Measurements from ENCODE around the gene RABGAP1L.
A peak's percentile ranks its signal among the peaks of the same experiment; 100 is the strongest.

RABGAP1L gene

DNA sequence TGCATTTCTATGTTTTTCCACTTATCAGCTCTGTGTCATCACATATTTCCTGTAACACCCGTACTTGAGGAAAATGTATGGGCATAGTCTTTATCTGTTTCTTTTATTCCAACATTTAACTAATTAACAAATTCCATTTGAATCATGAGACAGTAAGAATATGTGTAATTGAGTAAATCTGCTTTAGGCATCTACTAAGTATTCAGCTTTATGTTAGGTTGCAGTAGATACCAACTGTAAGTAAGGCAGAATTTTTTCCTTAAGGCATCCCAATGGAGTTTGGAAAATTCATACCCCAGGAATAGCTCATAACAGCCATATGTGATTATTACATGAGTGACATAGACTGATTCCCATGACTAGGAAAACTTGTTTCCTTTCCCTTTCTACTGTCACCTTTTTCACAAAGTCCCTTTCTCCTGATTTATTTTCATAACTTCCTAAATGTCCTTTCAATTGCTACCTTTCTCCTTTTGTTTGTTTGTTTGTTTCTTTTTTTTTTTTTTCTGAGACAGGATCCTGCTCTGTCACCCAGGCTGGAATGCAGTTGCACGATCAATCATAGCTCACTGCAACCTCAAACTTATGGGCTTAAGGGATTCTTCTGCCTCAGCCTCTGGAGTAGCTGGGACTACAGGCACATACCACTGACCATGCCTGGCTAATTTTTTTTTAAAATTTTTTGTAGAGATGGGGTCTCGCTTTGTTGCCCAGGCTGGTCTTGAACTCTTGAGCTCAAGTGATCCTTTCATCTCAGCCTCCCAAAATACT, 780.6 kb downstream of the RABGAP1L start:
- DNase-seq (ENCODE audit: insufficient read length, low spot score) (no peak), FAIRE-seq (no peak)
- TF ChIP-seq PAX5 (IDR thresholded peaks at IDR 0.05; ENCODE audit: insufficient read depth, low read length, severe bottlenecking) (no peak), TAF1 (IDR thresholded peaks at IDR 0.05; ENCODE audit: low read depth, low read length) (no peak), POLR2AphosphoS5 (IDR thresholded peaks at IDR 0.05; ENCODE audit: low read depth, low read length) (no peak), POLR2A (IDR thresholded peaks at IDR 0.05; ENCODE audit: low read depth, low read length) (no peak), SPI1 (IDR thresholded peaks at IDR 0.05; ENCODE audit: low read depth, low read length) (no peak), POU2F2 (IDR thresholded peaks at IDR 0.05; ENCODE audit: low read depth, low read length) (no peak)

DNA sequence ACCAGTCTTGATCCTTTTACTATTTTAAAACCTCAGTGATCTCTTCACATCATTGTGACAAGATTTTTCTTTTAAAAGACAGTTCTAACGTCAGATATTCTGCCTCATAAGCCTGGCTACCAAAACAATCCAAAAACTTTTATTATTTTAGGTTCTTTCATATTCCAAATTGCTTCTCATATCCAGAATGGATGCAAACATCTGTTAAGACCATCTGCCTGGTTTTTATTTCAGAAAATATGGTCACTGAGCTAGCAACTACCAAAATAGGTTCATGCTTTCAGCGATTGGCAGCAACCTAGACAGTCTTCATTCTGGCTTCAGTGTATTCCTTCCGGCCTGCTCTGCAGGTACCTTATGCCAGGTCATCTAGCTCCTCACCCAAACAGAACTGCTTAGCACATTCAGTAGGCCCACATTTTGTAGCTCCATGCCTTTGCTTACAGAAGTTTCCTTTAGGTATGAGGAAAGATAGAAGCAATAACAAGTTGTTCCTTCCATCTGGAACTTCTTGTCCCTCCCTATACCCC, 781.4 kb downstream of the RABGAP1L start:
- DNase-seq (ENCODE audit: insufficient read length, low spot score) (no peak), FAIRE-seq (no peak)
- TF ChIP-seq SPI1 (IDR thresholded peaks at IDR 0.05; ENCODE audit: low read depth, low read length), result no peak
- TF ChIP-seq POLR2AphosphoS5 (IDR thresholded peaks at IDR 0.05; ENCODE audit: low read depth, low read length), result no peak
- no peak for TF ChIP-seq POU2F2 (IDR thresholded peaks at IDR 0.05; ENCODE audit: low read depth, low read length)

DNA sequence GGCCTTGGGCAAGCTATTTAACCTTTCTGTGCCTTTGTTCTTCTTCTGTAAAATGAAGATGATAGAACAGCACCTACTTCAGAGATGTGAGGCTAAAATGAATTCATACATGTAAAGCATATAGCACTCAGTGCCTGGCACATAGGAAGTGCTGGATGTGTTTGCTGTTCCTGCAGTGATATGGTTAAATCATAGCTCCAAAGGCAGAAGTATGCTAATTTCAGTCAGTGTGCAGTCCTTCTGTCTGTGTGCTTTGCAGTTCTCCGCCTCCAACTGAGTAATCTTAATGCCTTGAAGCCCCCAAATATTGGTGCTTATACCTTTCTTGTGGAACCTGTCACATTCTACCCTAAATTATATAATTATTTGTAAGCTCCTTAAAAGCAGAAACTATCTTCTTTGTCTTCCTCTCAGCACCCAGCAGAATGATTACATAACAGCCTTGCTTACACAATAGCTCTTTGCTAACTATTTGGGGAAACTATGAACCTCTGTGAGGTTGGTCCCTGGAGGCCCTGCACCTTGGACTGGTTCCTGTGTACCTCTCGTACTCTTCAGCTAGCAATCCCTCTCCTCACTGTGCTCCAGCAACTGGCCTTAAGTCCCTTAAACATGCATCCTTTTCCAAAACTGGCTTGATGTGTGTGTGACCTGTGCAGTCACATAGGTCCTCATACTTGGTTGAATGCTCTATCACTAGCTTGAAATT, 783.4 kb downstream of the RABGAP1L start:
- no peak for TF ChIP-seq POLR2A (IDR thresholded peaks at IDR 0.05; ENCODE audit: low read depth, low read length)
- no peak for TF ChIP-seq POLR2AphosphoS5 (IDR thresholded peaks at IDR 0.05; ENCODE audit: low read depth, low read length)
- TF ChIP-seq TAF1 (IDR thresholded peaks at IDR 0.05; ENCODE audit: low read depth, low read length), result no peak
- no peak for TF ChIP-seq POU2F2 (IDR thresholded peaks at IDR 0.05; ENCODE audit: low read depth, low read length)
- TF ChIP-seq PAX5 (IDR thresholded peaks at IDR 0.05; ENCODE audit: insufficient read depth, low read length, severe bottlenecking), result no peak
- no peak for TF ChIP-seq SPI1 (IDR thresholded peaks at IDR 0.05; ENCODE audit: low read depth, low read length)
- DNase-seq (ENCODE audit: insufficient read length, low spot score) (no peak), FAIRE-seq (peak; percentile 66)

DNA sequence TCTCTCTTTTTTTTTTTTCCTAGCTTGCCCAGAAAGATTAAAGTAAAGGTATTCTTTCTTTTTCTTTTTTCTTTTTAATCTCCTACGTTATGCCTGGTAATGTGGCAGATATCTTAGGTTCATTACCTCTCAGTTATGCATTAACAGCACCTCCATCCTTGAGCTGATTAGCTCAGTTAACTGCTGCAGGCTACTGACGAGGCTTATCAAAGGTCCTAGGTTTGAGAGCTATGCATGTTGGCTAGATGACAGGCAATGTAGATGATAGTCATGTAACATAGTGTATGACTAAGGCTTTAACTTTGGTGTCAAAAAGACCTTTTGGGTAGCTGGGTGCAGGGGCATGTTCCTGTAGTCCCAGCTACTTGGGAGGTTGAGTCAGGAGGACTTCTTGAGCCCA, 786.7 kb downstream of the RABGAP1L start:
- DNase-seq (ENCODE audit: insufficient read length, low spot score) (no peak), FAIRE-seq (no peak)
- TF ChIP-seq TAF1 (IDR thresholded peaks at IDR 0.05; ENCODE audit: low read depth, low read length) (no peak), SPI1 (IDR thresholded peaks at IDR 0.05; ENCODE audit: low read depth, low read length) (no peak), PAX5 (IDR thresholded peaks at IDR 0.05; ENCODE audit: insufficient read depth, low read length, severe bottlenecking) (no peak), POLR2A (IDR thresholded peaks at IDR 0.05; ENCODE audit: low read depth, low read length) (no peak), POU2F2 (IDR thresholded peaks at IDR 0.05; ENCODE audit: low read depth, low read length) (no peak), POLR2AphosphoS5 (IDR thresholded peaks at IDR 0.05; ENCODE audit: low read depth, low read length) (no peak)

DNA sequence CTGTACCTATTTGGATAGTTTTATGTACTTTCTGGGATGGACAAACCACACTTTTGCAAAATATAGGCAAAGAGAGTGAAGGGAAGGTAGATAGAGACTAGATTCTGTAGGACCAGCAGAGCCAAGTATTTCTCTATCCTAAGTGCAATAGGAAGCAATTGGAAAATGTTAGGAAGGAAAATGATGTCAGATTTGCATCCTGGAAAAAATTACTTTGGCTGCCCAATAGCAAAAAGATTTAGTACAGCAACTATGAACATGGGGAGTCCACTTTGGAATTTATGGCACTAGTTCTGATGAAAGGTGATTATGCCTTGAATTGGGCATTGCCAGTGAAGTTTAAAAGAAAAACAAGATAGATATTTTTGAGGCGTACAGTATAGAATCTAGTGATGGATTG, 789.7 kb downstream of the RABGAP1L start:
- no peak for DNase-seq (ENCODE audit: insufficient read length, low spot score)
- FAIRE-seq, result no peak
- TF ChIP-seq POU2F2 (IDR thresholded peaks at IDR 0.05; ENCODE audit: low read depth, low read length), result no peak
- TF ChIP-seq POLR2A (IDR thresholded peaks at IDR 0.05; ENCODE audit: low read depth, low read length), result no peak
- no peak for TF ChIP-seq POLR2AphosphoS5 (IDR thresholded peaks at IDR 0.05; ENCODE audit: low read depth, low read length)
- no peak for TF ChIP-seq PAX5 (IDR thresholded peaks at IDR 0.05; ENCODE audit: insufficient read depth, low read length, severe bottlenecking)
- TF ChIP-seq TAF1 (IDR thresholded peaks at IDR 0.05; ENCODE audit: low read depth, low read length), result no peak
- no peak for TF ChIP-seq SPI1 (IDR thresholded peaks at IDR 0.05; ENCODE audit: low read depth, low read length)

DNA sequence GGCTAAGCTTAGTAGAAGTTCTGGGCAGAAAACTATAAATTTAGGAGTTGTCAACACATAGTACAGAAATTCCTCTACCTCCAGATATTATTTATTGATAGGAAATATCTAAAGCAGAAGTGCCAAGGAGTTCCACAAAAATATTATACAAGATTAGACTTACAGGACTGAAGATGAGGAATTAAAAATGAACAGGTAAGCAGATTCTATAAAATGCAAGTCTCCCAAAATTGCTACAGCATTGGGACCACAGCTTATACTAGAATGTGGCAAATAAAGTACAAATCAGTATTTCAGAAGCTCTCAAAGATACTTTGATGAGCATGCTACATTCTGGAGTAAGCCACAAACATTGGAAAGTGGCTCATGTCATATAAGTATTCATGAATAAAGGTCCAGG, 790.3 kb downstream of the RABGAP1L start:
- TF ChIP-seq PAX5 (IDR thresholded peaks at IDR 0.05; ENCODE audit: insufficient read depth, low read length, severe bottlenecking) (no peak), TAF1 (IDR thresholded peaks at IDR 0.05; ENCODE audit: low read depth, low read length) (no peak), SPI1 (IDR thresholded peaks at IDR 0.05; ENCODE audit: low read depth, low read length) (no peak), POLR2A (IDR thresholded peaks at IDR 0.05; ENCODE audit: low read depth, low read length) (no peak), POLR2AphosphoS5 (IDR thresholded peaks at IDR 0.05; ENCODE audit: low read depth, low read length) (no peak), POU2F2 (IDR thresholded peaks at IDR 0.05; ENCODE audit: low read depth, low read length) (no peak)
- DNase-seq (ENCODE audit: insufficient read length, low spot score) (no peak), FAIRE-seq (no peak)

DNA sequence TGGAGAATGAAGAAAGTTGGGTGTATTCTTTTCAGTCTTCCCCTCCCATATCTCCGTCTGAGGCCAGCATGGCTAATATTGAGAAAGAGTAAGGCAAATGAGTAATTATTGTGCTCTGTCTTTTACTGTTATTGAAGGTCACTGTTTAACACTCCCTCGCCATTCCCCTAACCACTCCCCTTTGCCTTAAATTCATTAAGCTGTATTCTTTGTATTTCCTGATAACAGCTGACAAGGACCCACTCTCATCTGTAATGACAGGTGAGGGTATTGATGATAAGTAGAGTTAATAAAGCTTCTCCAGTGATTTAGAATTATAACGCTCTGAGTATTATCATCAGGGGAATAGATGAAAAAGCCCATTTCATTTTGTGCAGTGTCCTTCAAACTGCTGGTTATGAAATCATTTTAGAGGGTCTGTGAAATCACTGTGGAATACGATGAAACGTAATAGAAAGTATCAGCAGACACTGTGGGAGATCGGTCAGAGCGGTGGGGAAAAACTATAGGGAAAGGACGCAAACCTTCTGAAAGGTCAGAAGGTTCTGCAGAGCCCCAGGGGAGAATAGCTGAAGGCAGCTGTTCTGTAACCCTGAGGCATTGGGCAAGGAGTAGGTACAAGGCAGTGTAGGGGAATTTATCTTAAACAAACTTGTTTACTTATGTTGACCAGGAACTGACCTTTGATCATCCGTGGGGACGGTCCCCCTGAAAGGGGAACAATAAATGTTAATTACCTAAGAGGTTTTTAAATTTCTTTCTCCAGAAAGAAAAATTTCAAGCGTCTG, 794.2 kb downstream of the RABGAP1L start:
- TF ChIP-seq POLR2AphosphoS5 (IDR thresholded peaks at IDR 0.05; ENCODE audit: low read depth, low read length), result no peak
- no peak for TF ChIP-seq SPI1 (IDR thresholded peaks at IDR 0.05; ENCODE audit: low read depth, low read length)
- no peak for TF ChIP-seq TAF1 (IDR thresholded peaks at IDR 0.05; ENCODE audit: low read depth, low read length)
- TF ChIP-seq PAX5 (IDR thresholded peaks at IDR 0.05; ENCODE audit: insufficient read depth, low read length, severe bottlenecking), result no peak
- no peak for TF ChIP-seq POLR2A (IDR thresholded peaks at IDR 0.05; ENCODE audit: low read depth, low read length)
- TF ChIP-seq POU2F2 (IDR thresholded peaks at IDR 0.05; ENCODE audit: low read depth, low read length), result no peak
- DNase-seq (ENCODE audit: insufficient read length, low spot score) (no peak), FAIRE-seq (peak; percentile 35)

DNA sequence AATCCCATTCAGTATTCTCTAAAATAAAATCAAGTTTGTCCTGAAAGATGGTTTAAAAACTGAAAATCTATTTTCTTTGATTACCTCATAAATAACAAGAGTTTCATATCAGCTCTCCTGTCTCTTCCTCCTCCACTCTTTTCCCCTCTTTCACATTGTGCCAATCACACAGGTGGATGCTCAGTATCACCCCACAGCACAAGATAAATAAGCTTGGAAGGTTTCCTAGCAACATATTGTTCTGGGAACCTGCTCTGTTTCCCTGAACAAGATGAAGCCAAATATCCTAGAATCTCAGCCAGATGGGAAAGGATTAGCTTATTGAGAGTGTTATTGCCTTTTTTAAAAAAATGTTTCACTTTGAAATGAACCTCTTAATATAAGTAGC, 794.7 kb downstream of the RABGAP1L start:
- no peak for DNase-seq (ENCODE audit: insufficient read length, low spot score)
- no peak for FAIRE-seq

More for the DNA sequence above, 794.7 kb downstream of the RABGAP1L start:
- TF ChIP-seq TAF1 (IDR thresholded peaks at IDR 0.05; ENCODE audit: low read depth, low read length) (no peak), POU2F2 (IDR thresholded peaks at IDR 0.05; ENCODE audit: low read depth, low read length) (no peak), POLR2AphosphoS5 (IDR thresholded peaks at IDR 0.05; ENCODE audit: low read depth, low read length) (no peak), SPI1 (IDR thresholded peaks at IDR 0.05; ENCODE audit: low read depth, low read length) (no peak)
